ENCODE results near the gene C14orf93.

C14orf93 gene

DNA sequence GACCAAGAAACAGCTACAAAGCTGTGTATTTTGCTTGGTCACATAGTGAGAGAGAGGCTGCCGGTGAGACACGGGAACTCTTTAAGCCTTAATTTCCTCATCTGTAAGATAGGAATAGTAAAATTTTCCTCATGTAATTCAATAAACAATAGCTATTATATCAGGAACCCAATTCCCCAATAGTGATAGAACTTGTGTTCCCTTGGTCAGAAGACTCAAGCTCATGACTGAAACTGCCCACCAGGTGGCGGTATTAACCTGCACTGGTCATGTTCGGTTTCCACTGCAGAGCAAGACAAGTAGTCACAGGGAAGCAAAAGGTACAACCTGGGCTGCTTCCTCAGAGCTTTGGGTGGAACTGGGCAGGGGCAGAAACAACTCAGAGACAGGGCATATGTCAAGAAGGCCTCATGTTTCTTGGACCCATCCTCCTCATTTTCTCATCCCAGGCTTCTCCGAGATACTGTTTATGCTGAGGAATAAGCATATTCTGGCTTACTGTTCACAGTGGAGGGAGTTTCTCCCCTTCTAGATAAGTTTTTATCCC is 23.4 kb downstream of the C14orf93 start:
- DNase-seq: peak; percentile 63 to 97

DNA sequence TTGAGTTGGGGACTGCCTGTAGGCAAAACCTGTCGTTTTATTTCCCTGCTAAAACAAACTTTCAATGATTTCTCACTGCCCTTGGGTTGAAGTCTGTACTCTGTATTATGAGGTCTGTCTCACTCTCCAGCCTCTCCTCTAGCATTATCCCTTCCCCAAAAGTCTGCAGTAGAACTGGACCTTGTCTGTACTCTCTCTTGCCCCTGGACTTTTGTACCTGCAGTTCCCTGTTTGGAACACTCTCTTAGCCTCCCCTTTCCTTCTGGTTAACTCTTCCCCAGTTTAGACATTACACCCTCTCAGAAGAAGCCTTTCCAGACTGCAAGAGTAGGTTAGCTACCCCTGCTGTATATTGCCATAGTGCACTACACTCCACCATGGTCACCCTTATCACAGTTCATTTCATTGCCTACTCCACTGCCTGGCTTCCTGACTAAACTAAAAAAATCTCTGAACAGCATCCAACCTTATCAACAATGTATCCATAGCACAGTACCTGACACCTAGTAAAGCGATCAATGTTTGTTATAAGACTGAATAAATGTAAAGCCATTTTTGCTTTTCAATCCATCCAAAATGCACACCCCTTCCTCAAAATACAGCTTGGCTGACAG is 23.9 kb downstream of the C14orf93 start:
- no peak for DNase-seq

DNA sequence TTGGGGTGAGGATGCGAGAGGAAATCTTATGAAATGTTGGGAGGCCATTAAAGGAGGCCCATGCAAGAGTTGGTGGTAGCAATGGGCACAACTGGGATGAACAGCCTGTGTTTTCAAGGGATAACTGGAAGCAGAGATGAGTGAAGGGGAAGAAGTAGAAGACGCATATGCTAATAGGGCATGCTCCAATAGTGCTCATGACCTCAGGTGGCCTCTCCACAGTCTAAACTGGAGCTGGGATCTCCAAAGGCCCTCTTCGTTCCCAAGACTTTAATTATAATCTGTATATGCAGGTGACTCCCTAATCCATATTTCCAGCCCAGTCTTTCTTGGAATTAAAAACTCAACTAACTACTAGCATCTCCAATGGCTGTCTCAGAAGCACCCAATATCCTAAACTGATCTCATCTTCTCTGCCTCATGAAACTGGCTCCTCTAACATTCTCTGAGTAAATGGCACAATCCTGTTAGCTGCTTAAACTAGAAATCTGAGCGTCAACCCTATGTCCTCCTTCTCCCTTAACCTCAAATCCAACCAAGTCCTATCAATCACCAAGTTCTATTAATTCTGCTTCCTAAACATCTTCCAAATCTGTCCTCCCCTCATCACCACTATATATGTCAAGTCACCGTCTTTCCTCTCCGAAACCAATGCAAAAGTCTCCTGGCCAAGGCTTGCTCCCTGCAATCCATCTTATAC is 24.8 kb downstream of the C14orf93 start:
- DNase-seq: no peak

DNA sequence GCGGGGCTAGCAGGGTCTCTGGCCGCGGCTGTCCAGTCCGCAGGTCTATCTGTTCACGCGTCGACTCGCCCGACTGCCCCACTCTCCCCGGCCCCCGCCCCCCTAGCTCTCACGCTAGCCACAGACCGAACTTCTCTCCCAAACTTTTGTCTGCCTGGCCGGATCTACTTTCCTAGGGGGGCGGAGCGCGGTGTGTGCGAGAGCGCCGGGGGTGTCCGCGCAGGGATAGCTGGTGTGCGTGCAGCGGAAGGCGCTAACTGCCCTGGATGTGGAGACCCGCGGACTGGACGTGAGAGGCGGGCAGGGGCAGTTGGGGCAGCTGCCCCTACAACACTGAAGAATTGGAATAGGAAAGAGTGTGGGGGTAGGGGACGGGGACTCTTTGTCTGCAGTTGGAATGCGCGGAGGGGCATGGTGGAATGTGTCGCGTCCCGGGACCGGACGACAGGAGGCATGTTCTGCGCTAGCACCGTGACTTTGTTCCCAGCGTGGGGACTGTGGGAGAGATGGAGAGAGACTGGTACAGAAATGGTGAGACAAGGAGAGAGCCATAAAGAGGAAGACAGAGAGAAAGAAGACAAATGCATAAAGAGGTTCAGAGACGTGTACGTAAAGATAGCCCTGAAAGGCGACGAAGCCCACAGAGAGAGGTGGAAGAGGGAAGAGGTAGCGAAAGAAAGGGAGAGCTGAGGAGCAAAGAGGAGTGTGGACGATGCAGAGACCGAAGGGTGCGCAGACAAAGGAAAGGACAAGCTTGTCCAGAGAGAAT is 27.3 kb downstream of the C14orf93 start, which contains the start of gene AJUBA:
AJUBA (minus strand) TSS at position 75 of the 769 bp plus-strand sequence. CDS start 285 bp downstream, outside the sequence.
- peak; percentile 65 to 83 for DNase-seq

DNA sequence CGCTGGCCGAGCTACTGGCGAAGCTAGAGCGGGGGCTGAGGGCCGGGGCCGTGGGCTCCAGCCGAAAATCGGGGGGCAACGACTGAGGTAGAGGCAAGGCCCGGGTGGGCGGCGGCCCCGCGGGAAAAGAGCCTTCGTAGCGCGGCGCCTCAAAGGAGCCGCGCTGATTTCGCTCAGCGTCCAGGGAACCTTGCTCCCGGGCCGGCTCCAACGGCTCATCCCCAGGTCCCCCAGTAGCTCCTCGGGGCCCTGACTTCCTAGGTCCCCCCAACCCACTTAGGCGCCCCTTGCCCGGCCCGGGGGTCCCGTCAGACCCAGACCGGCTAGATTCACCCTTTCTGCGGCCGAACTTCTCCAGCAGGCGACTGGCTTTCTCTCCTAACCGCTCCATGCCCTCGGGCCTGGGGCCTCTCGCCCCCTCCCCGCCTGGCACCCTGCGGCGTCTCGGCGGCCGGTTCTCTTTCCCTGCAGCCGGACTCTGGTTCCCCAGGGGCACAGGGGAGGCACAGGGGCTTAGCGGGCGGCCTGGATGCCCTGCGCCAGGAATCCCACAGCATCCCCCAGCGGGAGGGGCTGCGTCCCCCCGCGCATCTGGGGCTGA is 28.0 kb downstream of the C14orf93 start:
- DNase-seq: no peak

DNA sequence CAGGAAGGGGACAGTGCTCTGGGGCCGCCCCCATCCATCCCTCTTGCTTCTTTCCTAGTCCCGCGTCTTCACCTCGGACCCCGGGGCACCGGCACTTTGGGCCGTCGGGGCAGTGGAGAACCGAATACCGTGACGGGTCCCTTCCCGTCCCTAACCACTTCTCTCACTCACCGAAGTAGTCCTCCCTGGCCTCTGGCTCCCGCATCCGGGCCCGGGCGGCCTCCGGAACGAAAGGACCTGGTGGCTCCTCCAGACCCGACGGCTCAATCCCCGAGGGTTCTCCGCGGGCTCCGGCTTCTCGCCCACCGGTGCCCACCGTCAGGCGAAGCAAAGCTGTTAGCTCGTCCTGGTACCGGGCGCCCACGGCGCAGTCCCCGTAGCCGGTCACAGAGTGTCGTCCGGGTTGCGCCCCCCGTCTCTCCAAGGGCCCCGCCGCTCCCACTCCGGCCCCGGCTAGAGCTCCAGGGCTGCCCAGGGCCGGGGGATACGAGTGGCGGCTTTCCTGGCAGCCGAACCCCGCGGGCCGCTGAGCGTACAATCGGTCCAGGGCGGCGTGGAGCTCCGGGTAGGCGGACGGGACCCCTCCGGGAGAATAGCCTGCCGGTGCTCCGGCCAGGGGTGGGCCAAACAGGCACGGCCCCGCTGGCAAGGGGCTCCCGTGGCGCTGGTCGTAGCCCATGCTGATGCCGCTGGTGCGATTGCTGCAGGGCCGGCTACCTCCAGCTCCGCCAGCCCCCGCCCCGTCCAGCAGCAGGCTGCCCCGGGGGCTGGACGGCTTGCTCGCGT is 28.7 kb downstream of the C14orf93 start:
- DNase-seq: no peak

DNA sequence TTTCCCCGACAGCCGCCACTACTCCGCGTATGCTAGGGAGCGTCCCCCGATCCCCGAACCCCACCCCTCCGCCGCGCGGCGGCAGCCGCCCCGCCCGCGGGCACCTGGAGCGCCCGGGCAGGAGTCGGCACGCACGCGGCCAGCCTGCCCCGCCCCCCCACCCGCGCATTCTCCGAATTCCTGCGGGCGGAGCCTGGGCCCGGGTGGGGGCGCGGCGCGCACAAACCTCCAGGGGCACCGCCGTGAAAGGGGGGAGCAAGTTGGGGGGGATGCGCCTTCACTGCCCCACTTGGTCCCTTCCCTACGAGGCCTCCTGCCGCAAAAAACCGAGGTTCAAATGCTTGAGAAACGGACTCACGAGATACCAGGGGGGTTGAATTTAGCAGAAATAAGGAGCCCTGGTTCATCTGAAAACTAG is 29.3 kb downstream of the C14orf93 start:
- DNase-seq: no peak

DNA sequence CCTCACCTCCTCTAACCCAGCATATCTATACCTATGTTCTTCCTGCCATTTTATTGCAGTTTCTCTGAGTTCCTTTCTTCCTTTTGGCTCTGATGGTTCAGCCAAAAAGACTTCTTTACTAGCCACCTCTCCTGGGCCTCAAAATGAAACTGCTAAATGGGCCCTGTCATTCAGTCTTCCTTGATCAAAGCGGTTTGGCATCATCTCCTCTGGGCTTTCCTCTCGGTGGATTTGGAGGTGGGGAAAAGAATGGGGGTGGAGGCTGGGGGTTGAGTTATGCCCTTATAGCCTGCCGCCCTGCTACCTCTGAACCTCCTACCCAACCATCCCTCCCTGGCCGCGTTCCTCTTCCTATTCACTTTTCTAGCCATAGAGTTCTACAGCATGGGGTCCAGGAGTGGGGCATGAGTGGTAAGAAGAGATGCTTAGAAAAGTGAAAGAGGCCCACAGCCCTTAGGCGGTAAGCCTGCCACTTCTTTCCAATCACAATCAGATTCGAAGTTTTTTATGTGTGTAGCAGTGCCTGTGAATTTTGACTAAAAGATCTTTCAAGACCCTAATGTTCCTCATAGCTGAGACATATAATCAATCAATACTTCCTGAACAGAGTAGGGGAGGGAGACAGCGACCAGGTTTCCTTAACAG is 30.1 kb downstream of the C14orf93 start:
- DNase-seq: no peak

DNA sequence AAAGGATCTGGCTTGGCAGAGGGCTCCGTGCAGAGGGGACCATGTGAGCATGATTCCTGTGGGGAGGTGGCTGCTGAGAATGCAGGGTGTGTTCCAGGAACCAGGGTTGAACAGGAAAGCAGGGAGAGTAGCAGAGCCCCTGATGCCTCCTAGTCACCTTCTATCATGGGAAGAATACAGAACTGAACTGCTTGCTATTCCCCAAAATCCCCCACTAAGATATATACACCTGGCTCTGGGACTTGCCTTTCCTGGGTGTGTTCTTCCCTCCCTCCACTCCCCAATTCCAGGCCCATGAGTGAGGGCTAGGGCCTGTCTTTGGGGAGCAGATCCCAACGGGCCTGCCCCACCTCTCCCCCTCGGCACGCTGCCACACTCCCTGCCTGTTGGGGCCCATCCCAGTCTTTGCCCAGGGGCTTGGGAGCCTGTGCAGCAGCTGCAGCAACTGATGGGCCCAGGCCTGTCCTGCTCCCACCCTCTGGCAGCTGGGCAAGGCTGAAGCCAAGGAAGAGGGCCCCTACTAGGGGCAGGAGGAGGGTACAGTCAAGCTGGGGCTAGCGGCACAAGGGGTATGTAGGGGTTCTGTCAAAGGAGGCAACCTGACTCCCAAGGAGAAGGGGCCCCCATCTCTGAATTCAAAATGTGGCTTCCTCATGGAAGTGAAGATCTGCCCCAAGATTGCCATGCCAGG is 30.8 kb downstream of the C14orf93 start:
- no peak for DNase-seq

DNA sequence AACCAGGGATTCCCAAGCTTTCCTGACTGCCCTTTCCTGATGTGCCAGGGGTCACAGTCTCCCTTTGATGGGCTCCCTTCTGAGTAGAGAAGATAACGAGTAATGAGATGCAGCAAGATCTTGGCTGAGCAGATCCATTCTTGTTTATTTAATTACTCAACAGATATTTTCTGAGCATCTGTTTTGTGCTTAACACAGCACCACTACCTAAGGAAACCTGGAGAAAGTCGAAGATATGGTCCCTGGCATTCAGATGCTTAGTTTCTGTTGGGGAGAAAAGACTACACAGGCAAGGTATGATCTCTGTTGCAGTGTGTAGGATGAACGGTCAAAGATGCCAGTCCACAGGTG is 31.5 kb downstream of the C14orf93 start:
- no peak for DNase-seq

DNA sequence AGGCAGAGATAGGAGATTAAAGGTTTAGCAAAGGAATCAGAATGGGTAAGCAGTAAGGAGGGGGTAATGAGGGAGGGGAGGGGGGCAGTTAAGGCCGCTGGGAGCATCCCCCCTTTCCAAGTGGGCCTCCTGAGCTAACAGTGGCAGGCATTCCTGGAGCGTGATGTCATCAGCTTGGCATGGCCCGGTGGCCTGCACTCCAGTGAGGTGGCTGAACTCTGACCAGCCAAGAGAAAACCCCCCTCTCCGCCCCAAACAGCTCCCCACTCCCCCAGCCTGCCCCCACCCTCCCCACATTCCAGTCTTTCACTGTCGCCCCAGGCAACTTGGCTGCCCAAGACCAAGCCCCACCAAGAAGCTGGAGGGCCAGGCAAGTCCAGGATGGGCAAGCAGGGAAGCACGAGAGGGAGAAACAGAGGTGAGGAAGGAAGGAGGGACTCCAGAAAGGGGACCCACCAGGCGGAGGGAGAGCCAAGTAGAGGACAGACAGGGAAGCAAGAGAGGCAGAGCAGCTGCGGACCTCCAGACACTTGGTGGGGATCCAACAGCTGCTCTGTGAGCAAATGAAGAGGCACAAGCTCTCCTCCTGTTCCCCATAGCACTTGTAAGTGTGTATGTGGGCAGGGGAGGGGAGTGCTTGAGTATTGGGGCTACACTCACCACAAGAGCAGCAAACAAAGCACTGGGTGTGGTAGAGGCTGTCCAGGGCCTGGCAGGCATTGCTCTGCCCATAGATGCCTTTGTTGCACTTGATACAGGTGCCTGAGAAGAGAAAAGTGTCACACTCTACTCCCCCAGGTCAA is 32.1 kb downstream of the C14orf93 start:
- no peak for DNase-seq

DNA sequence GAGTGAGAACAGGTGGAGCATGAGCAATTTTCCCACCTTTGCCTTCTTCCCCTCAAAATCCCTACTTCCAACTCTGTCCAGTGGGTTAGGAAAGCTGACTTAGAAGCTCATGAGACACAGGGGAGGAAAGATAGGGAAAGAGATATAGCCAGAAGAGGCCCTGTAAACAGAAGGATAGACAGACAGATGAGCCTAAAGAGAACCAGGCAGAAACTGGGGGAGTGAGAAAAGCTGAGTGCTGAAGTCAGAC is 32.6 kb downstream of the C14orf93 start:
- DNase-seq: no peak

DNA sequence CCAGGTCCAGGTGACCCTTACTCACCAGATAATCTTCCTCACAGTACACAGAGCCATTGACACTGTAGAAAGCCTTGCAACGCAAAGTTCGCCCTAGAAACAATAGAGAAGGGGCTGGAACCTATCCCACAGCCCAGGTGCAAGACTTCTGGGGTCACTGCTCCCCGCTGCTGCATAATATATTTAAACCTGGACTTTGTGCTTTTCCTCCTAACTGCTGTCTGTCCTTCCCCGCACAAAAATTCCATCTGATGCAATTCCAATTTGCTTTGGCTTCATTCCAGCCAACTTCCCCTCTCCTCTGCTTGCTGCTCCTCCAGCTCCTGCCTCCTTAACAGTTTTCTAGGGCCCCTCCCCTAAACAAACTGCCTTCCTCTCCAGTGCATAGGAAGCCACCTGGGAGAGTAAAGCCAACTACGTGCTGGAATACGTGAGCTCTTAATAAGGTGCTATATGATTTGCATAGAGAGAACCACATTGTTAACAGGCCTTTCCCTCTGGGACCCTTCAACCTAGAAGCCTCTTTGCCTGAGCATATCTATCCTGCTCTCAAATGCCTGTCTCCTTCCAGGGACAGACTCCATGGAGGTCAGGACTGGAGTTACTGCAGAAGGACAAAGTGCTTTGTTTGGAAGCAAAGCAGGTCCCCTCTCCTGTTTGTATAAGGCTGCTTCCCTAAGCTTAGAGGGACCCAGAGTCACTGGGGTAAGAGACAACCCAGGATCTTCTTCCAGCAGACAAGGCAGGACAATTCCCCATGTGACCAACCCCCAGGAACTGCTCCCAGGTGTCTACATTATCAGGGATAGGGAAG is 33.1 kb downstream of the C14orf93 start:
- peak; percentile 28 to 42 for DNase-seq

DNA sequence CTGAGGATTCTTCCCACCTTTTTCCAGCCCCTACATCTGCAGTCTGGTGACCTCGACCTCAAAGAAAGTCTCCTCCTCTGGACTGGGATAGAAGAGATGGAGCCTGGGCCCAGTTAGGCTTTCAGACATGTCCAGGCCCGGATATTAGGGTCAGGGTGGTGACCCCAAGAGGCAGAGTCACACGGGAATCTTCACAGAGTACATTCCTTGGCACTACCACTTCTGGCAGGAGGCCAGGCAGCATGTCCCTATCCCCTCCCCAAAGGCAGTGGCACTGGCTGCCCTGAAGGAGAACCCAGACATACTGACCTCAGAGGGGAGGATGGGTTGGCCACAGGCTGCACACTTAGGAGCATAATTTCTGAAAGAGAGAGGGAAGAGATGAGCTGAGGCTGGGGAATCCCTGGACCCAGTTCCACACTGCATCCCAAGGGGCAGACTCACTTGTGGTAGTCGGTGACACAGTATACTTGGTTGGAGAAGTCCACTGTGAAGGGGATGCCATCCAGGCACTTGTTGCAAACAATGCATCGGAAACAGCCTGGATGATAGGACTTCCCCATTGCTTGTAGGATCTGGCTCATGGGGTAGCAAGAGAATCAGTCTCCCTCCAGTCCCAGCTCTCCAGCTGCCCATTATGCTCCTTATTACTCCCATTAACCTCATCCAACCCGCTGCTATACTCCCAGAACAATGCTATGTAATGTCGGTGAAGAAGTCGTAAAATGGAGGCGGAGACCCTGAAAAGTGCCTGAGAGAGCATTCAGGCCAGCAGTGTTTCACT is 35.2 kb downstream of the C14orf93 start:
- no peak for DNase-seq

DNA sequence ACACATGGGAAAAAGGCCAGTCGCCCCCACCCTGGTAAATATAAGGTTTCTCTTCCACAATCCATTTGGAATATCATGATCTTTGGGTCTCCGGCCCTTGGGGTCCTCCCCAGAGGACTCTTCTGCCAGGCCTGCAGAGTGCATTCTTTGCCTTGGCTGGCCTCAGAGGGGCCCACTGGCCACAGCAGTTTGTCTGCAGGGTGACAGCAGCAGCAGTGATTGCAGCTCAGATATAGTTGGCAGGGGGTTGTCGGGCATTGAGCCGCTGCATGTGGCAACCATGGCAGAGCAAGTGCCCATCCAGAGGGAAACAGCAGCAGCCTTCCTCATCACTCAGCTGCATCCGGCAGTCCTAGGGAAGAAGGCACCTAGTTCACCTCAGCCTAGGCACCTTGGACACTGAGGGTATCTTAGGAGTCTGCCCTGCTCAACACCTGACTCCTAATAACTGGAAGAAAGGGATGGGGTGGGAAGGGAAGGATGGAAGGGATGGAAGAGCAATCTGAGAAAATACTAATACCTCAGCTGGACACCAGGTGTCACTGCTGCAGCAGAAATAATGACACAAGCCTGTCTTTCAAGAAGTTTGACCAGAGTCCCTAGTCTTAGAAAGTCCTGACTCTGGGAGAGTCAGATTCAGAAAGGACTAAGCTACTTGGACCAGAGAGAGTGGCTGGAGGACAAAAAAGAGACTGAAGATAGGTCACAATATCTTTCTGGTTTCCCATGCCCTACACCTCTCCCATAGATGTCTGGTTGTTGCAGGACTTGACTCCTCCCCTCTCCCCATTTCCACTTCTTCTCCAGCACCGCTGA is 36.5 kb downstream of the C14orf93 start:
- DNase-seq: peak; percentile 32 to 76

DNA sequence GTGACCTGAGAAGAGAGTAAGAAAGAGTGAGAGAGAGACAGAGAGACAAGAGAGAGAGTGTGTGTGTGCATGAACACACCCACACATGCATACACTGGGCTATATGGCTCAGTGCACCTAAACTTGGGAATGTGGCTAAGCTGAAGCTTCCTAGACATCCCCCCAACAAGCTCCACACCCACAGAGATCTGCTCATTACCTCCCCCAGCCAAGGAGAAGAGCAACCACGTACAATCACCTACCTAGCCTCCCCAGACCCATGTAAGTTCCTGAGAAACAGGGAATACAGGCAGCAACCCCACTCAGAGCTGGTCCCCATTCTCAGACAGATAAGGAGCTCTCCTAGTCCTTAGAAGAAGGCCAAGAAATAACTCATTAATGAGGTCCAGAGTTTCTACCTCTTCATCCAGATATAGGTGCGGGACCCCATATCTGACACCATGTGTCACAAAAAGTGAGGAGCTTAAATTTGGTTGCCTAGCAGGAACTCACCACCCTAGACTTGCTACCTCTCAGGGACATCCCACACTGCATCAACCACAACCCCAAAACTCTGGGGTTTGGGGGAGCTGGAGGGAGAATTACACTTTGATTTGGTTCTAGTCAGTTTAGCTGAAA is 37.5 kb downstream of the C14orf93 start:
- no peak for DNase-seq

DNA sequence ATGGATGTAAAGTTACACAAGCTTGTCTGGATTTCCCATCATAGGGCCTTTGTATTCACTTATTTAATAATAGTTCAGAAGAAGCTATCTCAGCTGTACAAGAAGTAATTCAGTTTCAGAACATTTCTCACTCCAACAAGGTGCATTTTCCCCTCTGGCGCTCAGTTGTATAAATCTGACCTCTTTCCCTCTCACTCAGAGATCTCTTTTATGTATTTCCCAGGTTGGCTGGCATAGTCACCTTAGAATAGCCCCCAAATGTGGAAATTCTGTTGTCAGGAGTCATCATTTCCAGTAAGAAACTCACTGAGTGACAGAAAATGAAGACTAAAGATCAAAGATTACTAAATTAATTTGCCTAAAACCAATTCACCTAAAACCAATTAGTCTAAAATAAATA is 38.8 kb downstream of the C14orf93 start:
- no peak for DNase-seq
